K562 (cell line): ENCODE results near the gene ADCY9. TPM values are rescaled to one million over a fixed set of nuclear protein-coding genes. Genes with fewer than 3 reads are reported as not detected.

ENCODE experiments used
- ESRRB ChIP-seq: fragments of 250-450 bp; sonication (Bioruptor Pico); IDR thresholded peaks from 2 replicates; pipeline ENCODE4 v1.5.0; 2020; ENCODE audit warnings: mild to moderate bottlenecking, moderate library complexity, borderline replicate concordance
- KHSRP ChIP-seq: fragments of 450-650 bp; IDR thresholded peaks from 2 replicates; pipeline ENCODE4 v1.6.1; 2017
- LCOR ChIP-seq: sonication (generic); formaldehyde crosslinking; IDR thresholded peaks from 2 replicates; pipeline ENCODE4 v1.8.0; 2022; ENCODE audit warnings: mild to moderate bottlenecking, missing genetic modification reagents
- RAD51 ChIP-seq: fragments of 450-650 bp; IDR thresholded peaks from 2 replicates; pipeline ENCODE4 v1.7.1; 2016; ENCODE audit warnings: low read depth, mild to moderate bottlenecking, borderline replicate concordance
- ZNF75A ChIP-seq: fragments of 450-650 bp; formaldehyde crosslinking; IDR thresholded peaks from 2 replicates; pipeline ENCODE4 v1.4.0; 2020; ENCODE audit warnings: mild to moderate bottlenecking
- polyA plus RNA-seq, 8 experiments: library from polyadenylated mRNA; depleted of rRNA in 4 of 8; stranded (reverse) in 5 of 8; unstranded in 3 of 8; fragments of >200 nt; fragmentation: Nextera tagmentation in 2 of 8; fragmentation: Illumina TruSeq in 1 of 8; extraction: Ambion mirVana in 2 of 8; extraction: Trizol in 1 of 8; gene quantifications; 2 replicates each; pipeline versions ENCODE4 v1.2.1 to v1.2.3, GENCODE V29; 2011 to 2014; ENCODE audit warnings: inconsistent platforms in 1 of 8, missing spikeins in 1 of 8
- total RNA-seq, 7 experiments: library from RNA; depleted of rRNA in 6 of 7; stranded (reverse); fragments of >200 nt in 6 of 7; fragmentation: Illumina TruSeq in 2 of 7; extraction: Trizol in 2 of 7; gene quantifications; 2 replicates each; pipeline versions ENCODE4 v1.2.1 to v1.2.3, GENCODE V29; 2011 to 2021; ENCODE audit warnings: low replicate concordance in 1 of 7
- TF ChIP-seq, protein P1 (sequence below), 2 experiments: fragments of 450-650 bp in 1 of 2; sonication (generic) in 1 of 2; formaldehyde crosslinking in 1 of 2; IDR thresholded peaks; 2 replicates each; pipeline versions ENCODE4 v1.7.1 to v1.9.0; 2016 to 2022; ENCODE audit warnings: inconsistent platforms in 1 of 2, mild to moderate bottlenecking in 1 of 2, missing genetic modification reagents in 1 of 2
- TF ChIP-seq, protein P2 (sequence below): fragments of 250-450 bp; sonication (Bioruptor Pico); IDR thresholded peaks from 2 replicates; pipeline ENCODE4 v1.5.0; 2022; ENCODE audit warnings: mild to moderate bottlenecking

Gene ADCY9
- total and polyA plus RNA-seq, 9 of the 15 experiments (the other 6 are each of a cell fraction or from before 2014, with no cell fraction given), result 0.03 to 0.29 (median 0.17) TPM

DNA sequence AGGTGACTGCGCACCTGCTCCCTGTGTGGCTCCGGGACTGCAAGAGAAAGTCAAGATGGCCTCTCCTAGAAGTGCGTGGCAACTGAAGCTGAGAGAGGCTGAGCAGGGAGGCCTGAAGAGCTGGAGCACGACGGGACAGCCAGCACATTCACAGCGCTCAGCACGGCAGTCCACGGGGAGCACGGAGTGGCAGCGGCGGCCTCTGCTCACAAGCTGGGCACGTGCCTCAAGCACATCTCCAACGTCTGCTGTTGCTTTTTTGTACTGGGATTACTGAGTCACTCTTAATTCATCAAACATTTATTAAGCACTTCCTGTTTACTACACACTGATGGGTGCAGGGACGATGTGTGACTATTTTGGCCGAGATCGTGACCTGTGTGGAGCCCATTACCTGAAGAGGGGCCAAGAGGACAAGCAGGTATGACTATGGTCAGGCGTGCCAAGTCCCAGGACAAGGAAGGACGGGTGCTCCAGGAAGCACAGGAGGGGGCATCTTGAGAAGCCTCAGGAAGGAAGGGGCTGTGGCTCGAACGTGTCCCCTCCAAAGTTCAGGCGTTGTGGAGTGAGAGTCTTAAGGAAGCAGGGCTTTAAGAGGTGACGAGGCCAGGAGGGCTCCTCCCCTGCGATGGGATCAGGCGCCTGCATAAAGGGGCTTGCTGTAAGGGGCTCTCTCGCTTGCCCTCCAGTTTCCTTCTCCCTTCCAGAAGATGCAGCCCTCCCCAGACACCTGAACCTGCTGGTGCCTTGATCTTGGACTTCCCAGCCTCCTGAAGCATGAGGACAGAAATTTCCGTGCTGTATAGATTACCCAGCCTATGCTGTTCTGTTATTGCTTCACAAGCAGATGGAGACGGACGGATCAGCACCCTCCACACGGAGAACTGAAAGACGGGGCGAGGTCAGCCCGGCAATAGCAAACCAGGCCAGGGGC is 105.8 kb downstream of the ADCY9 start (continued):
- TF ChIP-seq, protein P1, sequence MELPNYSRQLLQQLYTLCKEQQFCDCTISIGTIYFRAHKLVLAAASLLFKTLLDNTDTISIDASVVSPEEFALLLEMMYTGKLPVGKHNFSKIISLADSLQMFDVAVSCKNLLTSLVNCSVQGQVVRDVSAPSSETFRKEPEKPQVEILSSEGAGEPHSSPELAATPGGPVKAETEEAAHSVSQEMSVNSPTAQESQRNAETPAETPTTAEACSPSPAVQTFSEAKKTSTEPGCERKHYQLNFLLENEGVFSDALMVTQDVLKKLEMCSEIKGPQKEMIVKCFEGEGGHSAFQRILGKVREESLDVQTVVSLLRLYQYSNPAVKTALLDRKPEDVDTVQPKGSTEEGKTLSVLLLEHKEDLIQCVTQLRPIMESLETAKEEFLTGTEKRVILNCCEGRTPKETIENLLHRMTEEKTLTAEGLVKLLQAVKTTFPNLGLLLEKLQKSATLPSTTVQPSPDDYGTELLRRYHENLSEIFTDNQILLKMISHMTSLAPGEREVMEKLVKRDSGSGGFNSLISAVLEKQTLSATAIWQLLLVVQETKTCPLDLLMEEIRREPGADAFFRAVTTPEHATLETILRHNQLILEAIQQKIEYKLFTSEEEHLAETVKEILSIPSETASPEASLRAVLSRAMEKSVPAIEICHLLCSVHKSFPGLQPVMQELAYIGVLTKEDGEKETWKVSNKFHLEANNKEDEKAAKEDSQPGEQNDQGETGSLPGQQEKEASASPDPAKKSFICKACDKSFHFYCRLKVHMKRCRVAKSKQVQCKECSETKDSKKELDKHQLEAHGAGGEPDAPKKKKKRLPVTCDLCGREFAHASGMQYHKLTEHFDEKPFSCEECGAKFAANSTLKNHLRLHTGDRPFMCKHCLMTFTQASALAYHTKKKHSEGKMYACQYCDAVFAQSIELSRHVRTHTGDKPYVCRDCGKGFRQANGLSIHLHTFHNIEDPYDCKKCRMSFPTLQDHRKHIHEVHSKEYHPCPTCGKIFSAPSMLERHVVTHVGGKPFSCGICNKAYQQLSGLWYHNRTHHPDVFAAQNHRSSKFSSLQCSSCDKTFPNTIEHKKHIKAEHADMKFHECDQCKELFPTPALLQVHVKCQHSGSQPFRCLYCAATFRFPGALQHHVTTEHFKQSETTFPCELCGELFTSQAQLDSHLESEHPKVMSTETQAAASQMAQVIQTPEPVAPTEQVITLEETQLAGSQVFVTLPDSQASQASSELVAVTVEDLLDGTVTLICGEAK (IDR thresholded peaks at IDR 0.05), result no peak
- TF ChIP-seq, protein P1 (CRISPR knock-in tag; IDR thresholded peaks at IDR 0.05), result no peak
- TF ChIP-seq ESRRB (CRISPR knock-in tag) (no peak), ZNF75A (CRISPR knock-in tag) (no peak), KHSRP (no peak), RAD51 (no peak), LCOR (CRISPR knock-in tag) (no peak)
- TF ChIP-seq, protein P2, sequence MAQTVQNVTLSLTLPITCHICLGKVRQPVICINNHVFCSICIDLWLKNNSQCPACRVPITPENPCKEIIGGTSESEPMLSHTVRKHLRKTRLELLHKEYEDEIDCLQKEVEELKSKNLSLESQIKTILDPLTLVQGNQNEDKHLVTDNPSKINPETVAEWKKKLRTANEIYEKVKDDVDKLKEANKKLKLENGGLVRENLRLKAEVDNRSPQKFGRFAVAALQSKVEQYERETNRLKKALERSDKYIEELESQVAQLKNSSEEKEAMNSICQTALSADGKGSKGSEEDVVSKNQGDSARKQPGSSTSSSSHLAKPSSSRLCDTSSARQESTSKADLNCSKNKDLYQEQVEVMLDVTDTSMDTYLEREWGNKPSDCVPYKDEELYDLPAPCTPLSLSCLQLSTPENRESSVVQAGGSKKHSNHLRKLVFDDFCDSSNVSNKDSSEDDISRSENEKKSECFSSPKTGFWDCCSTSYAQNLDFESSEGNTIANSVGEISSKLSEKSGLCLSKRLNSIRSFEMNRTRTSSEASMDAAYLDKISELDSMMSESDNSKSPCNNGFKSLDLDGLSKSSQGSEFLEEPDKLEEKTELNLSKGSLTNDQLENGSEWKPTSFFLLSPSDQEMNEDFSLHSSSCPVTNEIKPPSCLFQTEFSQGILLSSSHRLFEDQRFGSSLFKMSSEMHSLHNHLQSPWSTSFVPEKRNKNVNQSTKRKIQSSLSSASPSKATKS (CRISPR knock-in tag), result no peak
